Activated T-cell treated with anti-CD3 and anti-CD28 coated beads, Interleukin-2, amount 50 U/mL, for 4 hours (primary cell): ENCODE data around the gene ACOX2. TPM values are rescaled to one million over a fixed set of nuclear protein-coding genes. Genes with fewer than 3 reads are reported as not detected.

Experiments used
- ATAC-seq, 2 donors: fragments of 200-7000 bp; cut with Tn5 transposase; one replicate each; pipeline ENCODE4 v1.10.0; 2021
- DNase-seq: peaks from one replicate; pipeline ENCODE4 v3.0.0-alpha.2; 2020
- H3K27me3 Mint-ChIP-seq: one replicate; pipeline ENCODE4 v1.8.0; 2021; ENCODE audit warnings: low read depth, mixed read lengths
- H3K36me3 Mint-ChIP-seq: one replicate; pipeline ENCODE4 v1.8.0; 2022; ENCODE audit warnings: mixed read lengths; ENCODE audit not compliant: insufficient read depth
- H3K4me1 Mint-ChIP-seq: one replicate; pipeline ENCODE4 v1.8.0; 2021; ENCODE audit warnings: low read depth, mixed read lengths
- H3K4me3 Mint-ChIP-seq: one replicate; pipeline ENCODE4 v1.8.0; 2021; ENCODE audit warnings: mild to moderate bottlenecking, moderate library complexity, mixed read lengths
- H3K9me3 Mint-ChIP-seq: one replicate; pipeline ENCODE4 v1.8.0; 2021; ENCODE audit warnings: mixed read lengths
- total RNA-seq, 3 donors: library from RNA; stranded (reverse); gene quantifications; one replicate each; pipeline ENCODE4 v1.2.1, GENCODE V29; 2021

ACOX2 gene
- not detected for total RNA-seq

DNA sequence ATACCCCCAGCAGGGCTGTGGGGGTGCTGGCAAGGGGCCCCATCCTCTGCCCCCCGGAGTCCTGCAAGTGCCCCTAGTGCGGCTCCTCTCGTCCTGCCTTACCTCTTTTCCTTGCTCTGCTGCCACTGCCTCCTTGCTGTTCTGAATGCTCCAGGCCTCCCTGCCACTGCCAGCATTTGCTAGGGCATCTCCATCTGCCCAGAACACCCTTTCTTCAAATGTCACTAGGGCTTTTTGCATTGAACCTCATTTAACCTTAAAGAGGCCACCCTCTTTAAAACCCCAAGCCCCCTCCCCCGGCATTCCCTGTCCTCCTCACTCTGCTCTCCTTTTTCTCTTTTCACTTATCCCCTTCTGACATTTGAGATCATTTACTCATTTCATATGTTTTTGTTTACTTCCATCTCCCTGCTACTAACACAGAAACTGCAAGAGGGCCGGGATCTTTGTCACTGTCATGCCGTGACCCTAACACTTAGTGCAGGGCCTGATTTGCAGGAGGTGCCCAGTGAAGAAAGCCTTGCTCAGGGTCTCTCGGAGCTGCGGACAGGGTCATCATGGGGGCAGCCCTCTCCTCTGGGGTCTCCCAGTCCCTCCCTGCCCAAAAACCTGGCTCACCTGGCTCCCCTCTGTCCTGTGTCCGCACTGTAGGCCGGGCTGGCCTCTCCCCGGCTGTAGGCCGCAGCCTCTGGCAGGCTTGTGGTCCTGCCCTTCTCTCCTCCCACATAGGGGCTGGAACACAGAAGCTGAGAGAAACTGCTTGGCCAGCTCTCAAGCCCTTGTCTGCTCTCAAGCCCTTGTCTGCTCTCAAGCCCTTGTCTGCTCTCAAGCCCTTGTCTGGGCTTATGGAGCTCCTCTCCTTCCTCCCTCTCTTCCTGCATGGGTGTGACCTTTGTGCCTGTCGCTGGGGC, at the start of gene ACOX2:
TSS of gene ACOX2 (minus strand) at position 690 of the 911 bp plus-strand sequence. CDS start 2,084 bp downstream, outside the sequence.
- Mint-ChIP-seq H3K36me3 (no peaks in the 10 kb centered on the region), H3K27me3 (no peaks in the 10 kb centered on the region), H3K9me3 (no peaks in the 10 kb centered on the region), H3K4me1 (peaks cover 12% of the 10 kb centered on the region), H3K4me3 (no peak within 1 kb of the TSS)
- DNase-seq (no peak), ATAC-seq (no peak)

DNA sequence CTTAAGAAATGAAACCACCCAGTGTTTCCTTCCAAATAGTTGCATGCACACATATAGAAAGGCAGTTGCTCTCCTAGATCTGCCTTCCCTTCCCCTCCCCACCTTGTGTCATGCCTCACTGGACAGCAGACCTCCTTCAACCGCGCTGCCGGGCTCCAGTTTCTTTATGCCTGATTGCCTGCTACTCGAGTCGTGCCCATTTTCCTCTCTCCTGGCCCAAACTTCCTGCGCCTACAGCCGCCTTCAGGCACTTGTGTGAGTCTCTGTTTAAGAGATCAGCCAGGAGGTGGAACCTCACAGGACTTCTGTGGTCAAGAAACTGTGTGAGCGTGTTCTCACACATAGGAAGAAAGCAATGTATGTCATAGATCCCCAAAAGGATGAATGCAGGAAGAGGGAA, 49.0 kb upstream of the ACOX2 start:
- DNase-seq (no peak), ATAC-seq (no peak)
- H3K4me1 Mint-ChIP-seq = peaks cover 16% of the 10 kb centered on the region
- H3K9me3 Mint-ChIP-seq = no peaks in the 10 kb centered on the region
- peak overlapping the region; percentile 87 for H3K4me3 Mint-ChIP-seq
- H3K36me3 Mint-ChIP-seq = no peaks in the 10 kb centered on the region
- H3K27me3 Mint-ChIP-seq = peaks cover 45% of the 10 kb centered on the region

DNA sequence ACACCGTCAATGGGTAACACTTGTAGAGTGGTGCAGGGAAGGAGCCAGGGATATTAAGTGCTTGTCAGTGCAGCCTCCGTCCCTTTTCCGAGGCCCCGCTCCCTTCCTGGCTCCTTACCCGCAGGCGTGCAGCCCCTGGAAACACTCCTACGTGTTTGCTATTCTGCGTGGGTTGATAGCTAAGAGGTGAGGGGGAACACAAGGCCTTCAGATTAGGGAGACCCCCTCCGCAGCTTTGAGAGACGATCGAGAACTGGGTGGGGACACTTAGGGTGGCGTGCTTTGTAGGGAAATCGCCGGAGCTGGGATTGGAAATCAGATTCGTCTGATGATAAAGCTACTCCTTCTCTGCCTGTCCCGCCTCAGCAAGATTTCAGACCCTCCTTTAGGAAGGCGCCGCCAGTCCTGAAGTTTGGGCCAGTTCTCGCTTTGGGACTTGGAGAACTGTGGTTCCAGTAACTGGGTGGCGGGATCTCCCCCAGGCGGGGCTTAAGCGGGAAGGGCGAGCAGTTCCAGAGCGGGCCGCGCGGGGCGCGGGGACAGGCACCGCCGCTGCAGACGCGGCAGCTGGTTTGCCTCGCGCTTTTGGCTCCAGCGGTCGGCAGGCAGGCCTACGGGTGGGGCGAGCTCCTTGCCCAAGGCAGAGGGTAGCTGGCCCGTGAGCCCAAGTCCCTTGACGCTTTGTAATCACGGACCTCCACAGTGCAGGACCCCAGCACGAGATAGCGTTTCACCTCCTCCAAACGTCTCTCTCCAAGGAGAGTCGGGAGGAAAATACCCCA, 48.2 kb upstream of the ACOX2 start:
- H3K4me3 Mint-ChIP-seq = peak overlapping the region; percentile 87
- no peaks in the 10 kb centered on the region for H3K9me3 Mint-ChIP-seq
- H3K27me3 Mint-ChIP-seq = peaks cover 45% of the 10 kb centered on the region
- H3K4me1 Mint-ChIP-seq = peaks cover 16% of the 10 kb centered on the region
- H3K36me3 Mint-ChIP-seq = no peaks in the 10 kb centered on the region
- peak; percentile 92 to 99 for ATAC-seq
- peak; percentile 45 for DNase-seq

DNA sequence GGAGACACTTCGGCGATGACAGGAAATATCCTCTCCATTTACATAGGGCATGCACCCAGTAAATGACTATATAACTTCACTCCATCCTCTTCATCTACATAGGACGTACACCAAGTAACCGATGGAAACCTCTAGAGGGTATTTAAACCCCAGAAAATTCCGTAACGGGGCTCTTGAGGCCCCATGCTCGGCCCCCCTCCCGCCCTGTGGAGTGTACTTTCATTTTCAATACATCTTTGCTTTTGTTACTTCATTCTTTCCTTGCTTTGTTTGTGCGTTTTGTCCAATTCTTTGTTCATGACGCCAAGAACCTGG, 47.7 kb upstream of the ACOX2 start:
- Mint-ChIP-seq H3K9me3 (no peaks in the 10 kb centered on the region), H3K4me1 (peaks cover 16% of the 10 kb centered on the region), H3K27me3 (peaks cover 48% of the 10 kb centered on the region), H3K36me3 (no peaks in the 10 kb centered on the region), H3K4me3 (peak overlapping the region; percentile 87)
- ATAC-seq (peak in 1 of 2 donors; percentile 8), DNase-seq (no peak)

DNA sequence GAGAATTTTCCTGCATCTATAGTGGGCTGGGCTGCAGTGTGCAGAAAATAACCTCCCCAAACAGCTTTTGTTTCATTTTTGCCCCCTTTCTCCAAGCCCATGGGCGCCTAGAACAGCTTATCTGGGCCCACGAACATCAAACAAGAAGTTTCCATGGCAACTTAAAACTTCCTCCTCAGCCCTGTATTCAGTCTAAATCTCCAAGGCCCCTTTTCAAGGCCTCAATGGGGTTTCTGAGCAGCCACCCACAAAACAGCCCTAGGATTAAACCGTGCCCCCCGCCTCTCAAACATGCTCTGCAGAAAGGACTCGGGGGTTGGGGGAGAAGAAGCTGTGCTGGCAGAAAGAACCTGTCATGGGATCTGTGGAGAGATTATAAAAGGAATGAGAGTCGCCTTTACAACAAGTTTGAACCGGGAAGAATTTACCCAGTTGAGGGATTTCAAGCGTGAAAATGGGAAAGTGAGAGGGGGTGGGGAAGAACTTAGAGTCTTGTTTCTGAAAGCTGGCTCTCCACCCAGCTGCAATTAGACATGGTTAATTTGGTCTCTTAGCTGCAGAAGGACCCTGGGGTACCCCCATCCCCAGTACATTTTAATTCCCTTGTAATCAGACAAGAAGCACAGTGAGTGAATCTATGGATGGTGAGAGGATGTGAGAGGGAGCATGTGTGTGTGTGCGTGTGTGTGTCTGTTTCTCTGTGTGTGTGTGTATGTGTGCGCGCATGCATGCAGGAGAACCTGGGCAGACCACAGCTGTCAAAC, 44.5 kb upstream of the ACOX2 start:
- peaks cover 16% of the 10 kb centered on the region for H3K4me1 Mint-ChIP-seq
- no peaks in the 10 kb centered on the region for H3K9me3 Mint-ChIP-seq
- H3K27me3 Mint-ChIP-seq = peaks cover 31% of the 10 kb centered on the region
- no peak for DNase-seq
- no peak for ATAC-seq
- H3K36me3 Mint-ChIP-seq = no peaks in the 10 kb centered on the region
- no peak overlapping the region for H3K4me3 Mint-ChIP-seq

DNA sequence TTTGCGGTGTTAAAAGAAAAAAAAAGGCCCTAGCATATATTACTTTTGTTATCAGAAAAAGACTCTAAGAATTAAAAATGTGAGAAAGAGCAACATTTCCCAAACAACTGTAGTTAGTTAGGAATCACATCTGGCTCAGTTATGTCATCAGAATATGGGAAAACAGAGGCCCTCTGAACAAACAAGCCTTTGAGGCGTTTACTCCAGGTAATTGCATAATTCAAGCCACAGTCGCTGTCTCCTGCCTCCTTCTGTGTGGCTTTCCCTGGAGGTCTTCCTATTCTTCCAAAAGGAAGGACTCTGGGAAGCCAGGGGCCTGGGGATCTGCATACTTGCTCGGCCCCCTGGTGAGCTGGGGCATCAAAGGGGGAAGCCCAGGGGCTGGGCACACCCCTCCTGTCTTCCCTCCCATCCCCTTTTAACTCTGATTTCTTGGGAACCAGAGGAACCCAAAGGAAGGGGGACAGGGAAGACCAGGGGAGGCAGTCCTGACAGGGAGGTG, 43.9 kb upstream of the ACOX2 start:
- DNase-seq = no peak
- Mint-ChIP-seq H3K36me3 (no peaks in the 10 kb centered on the region), H3K4me1 (peaks cover 12% of the 10 kb centered on the region), H3K9me3 (no peaks in the 10 kb centered on the region), H3K4me3 (no peak overlapping the region), H3K27me3 (peaks cover 25% of the 10 kb centered on the region)
- no peak for ATAC-seq

DNA sequence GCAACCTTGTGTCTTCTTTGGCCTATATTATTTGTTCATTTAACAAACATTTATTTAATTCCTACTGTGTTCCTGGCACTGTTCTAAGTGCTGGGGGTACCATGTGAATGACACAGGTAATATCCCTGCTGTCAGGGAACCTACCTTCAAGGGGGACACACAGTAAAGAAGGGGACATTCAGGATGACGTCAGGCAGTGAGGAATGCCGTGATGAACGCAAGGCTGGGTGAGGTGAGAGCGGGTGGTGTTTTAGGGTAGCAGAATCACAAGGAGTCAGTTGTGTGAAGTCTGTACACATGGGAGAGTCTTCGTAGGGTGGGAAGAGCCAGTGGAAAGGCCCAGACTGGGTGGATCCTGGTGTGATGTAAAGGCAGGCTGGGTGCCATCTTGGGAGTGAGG, 41.9 kb upstream of the ACOX2 start:
- no peaks in the 10 kb centered on the region for H3K9me3 Mint-ChIP-seq
- no peaks in the 10 kb centered on the region for H3K4me1 Mint-ChIP-seq
- DNase-seq = no peak
- ATAC-seq = no peak
- H3K36me3 Mint-ChIP-seq = no peaks in the 10 kb centered on the region
- H3K4me3 Mint-ChIP-seq = no peak overlapping the region
- H3K27me3 Mint-ChIP-seq = peaks cover 7% of the 10 kb centered on the region

DNA sequence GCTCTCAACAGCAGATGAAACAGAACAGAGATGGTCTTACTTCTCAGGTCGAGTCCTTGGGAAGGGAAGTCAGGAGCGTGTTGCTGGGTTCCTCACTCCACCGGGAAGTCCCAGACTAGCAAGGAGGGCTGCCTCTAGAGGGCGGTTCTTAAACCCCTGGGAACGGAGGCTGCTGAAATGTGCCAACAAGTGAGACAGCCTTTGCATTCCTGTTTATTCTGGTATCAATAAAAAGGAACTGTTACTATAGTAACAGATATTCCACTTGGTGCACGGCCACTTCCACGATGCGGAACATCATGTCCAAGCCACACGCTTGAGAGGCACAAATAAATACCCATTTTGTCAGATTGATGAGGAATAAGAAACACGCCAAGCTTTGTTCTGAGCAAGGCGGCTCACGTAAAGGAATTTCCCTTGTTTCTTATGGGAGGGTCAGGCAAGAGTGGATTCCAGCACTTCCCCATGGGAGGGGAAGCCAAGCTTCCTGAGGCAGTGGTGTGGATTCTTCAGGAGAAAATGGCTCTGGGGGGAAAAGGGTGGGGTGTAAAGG, 40.4 kb upstream of the ACOX2 start, which contains the start of gene FAM107A:
TSS of gene FAM107A (minus strand) at position 123 of the 553 bp plus-strand sequence. CDS start 7,531 bp downstream, outside the sequence.
- no peaks in the 10 kb centered on the region for H3K9me3 Mint-ChIP-seq
- peaks cover 6% of the 10 kb centered on the region for H3K27me3 Mint-ChIP-seq
- H3K4me1 Mint-ChIP-seq = no peaks in the 10 kb centered on the region
- ATAC-seq (no peak), DNase-seq (no peak)
- no peaks in the 10 kb centered on the region for H3K36me3 Mint-ChIP-seq
- no peak within 1 kb of the TSS for H3K4me3 Mint-ChIP-seq

DNA sequence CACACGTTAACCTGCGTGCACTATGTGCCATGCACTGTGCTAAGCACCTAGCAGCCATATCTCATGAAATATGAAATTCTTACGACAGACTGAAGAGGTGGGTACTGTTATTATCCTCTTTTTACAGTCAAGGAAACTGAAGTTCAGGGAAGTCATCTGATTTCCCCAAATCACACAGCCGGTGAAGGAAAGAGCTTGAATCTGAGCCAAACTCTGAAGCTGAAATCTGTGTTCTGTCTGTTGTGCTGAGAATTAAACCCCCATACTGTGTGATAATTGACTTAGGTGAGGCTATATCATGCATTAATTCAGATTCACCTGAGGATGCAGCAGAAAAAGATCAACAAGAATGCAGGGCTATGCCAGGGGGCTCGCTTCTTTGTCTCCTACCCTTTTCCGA, 39.7 kb upstream of the ACOX2 start:
- DNase-seq = no peak
- Mint-ChIP-seq H3K9me3 (no peaks in the 10 kb centered on the region), H3K4me3 (no peak overlapping the region), H3K4me1 (no peaks in the 10 kb centered on the region), H3K36me3 (no peaks in the 10 kb centered on the region), H3K27me3 (peaks cover 6% of the 10 kb centered on the region)
- ATAC-seq = no peak

DNA sequence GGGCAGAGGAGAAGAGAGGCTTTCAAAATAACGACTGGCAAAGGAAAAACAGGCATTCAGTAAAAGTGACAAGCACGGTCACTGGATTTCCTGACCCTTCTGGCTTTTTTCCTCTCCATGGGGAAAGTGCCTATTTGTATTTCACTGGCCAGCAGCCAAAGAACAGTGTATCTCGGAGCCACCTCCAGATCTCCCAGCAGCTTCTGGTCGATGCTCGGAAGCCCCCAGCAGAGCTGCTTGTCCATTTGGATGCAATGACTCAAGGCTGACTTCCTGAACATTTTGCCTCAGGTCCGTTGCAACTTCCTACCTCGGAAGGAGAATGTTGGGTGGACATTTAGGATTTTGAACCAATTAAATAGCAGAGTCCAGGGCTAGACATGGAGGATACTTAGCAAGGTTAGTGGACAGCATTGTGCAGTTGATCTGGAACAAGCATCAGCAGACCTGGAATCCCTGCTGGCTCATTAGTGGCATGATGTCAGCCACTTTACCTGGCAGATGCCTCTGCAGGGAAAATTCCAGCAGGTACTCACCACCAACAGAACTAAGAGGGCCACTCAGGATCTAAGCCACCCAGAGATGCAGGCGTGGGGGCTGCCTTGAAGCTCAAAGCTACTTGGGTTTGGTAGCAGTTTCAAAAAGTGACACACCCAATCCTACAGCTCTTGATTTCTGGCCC, 39.1 kb upstream of the ACOX2 start:
- no peak overlapping the region for H3K4me3 Mint-ChIP-seq
- H3K27me3 Mint-ChIP-seq = peaks cover 6% of the 10 kb centered on the region
- no peaks in the 10 kb centered on the region for H3K36me3 Mint-ChIP-seq
- ATAC-seq = no peak
- DNase-seq = no peak
- no peaks in the 10 kb centered on the region for H3K9me3 Mint-ChIP-seq
- no peaks in the 10 kb centered on the region for H3K4me1 Mint-ChIP-seq

DNA sequence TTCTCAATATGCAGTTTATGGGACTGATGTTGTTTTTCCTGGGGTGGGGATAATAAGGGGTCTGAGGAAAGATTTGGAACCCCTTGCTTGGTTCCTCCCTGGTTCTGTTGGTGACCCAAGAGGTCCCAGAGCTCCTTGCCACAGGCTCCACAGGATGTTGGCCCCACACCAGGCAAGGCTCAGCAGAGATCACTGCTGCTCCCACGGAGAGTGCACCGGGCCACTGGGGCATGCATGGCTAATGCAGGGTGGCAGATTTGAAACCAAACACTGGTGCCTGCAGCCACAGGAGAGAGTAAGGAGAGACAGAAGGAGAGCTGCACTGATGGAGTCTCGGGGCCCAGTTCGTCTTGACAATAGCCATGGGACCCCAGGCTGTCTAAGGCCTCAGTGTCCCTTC, 37.7 kb upstream of the ACOX2 start:
- Mint-ChIP-seq H3K36me3 (no peaks in the 10 kb centered on the region), H3K27me3 (peaks cover 3% of the 10 kb centered on the region), H3K4me3 (no peak overlapping the region), H3K4me1 (no peaks in the 10 kb centered on the region), H3K9me3 (no peaks in the 10 kb centered on the region)
- ATAC-seq = no peak
- DNase-seq = no peak

DNA sequence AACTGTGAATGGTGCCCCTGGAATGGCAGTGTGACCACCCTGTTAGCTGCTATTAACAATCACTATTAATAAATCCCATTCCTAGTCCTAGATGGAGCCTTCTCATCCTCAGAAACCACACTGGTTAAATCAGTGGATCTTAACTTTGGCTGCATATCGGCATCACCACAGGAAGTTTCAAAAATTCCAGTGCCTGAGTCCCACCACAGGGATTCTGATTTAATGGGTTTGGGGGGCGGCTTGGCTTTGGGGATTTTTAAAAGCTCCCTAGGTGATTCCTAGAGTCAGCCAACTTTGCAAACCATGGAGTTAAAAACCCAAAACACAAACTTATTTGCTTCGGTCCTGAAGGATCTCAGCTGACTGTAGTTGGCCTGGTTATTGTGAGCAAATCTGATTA, 37.1 kb upstream of the ACOX2 start:
- no peaks in the 10 kb centered on the region for H3K9me3 Mint-ChIP-seq
- H3K4me1 Mint-ChIP-seq = no peaks in the 10 kb centered on the region
- H3K27me3 Mint-ChIP-seq = peaks cover 3% of the 10 kb centered on the region
- ATAC-seq = no peak
- H3K36me3 Mint-ChIP-seq = no peaks in the 10 kb centered on the region
- no peak overlapping the region for H3K4me3 Mint-ChIP-seq
- no peak for DNase-seq

DNA sequence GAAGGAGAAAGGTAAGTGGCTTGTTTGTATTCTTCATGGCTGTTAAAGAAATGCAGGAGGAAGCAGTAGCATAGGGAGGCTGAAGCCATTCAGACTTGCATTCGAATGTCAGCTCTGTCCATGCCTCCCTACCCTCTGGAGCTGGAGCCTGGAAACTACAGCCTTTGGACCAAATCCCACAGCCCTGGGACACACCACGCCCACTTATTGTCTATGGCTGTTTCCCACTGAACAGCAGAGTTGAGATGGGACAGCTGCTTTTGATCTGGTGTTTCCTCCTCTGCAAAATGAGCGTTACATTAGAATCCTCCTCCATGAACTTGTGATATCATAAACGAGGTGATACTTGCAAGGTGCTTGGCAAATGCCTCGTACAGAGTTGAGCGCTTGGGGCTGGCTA, 36.6 kb upstream of the ACOX2 start:
- H3K27me3 Mint-ChIP-seq = peaks cover 3% of the 10 kb centered on the region
- H3K36me3 Mint-ChIP-seq = no peaks in the 10 kb centered on the region
- ATAC-seq = no peak
- peaks cover 5% of the 10 kb centered on the region for H3K4me1 Mint-ChIP-seq
- H3K9me3 Mint-ChIP-seq = no peaks in the 10 kb centered on the region
- H3K4me3 Mint-ChIP-seq = no peak overlapping the region
- no peak for DNase-seq
